HepG2 (cell line): ENCODE results near the gene ETFA. TPM values are rescaled to one million over a fixed set of nuclear protein-coding genes. Genes with fewer than 3 reads are reported as not detected.
A peak's percentile ranks its signal among the peaks of the same experiment; 100 is the strongest.

Experiments
- AGO1 ChIP-seq: fragments of 200-400 bp; formaldehyde crosslinking; IDR thresholded peaks from 2 replicates; pipeline ENCODE4 v1.6.1; 2017; ENCODE audit warnings: mild to moderate bottlenecking, low read depth, low read length, moderate library complexity; ENCODE audit not compliant: poor library complexity, severe bottlenecking
- CENPX ChIP-seq: sonication (generic); formaldehyde crosslinking; IDR thresholded peaks from 2 replicates; pipeline ENCODE4 v1.9.0; 2021; ENCODE audit warnings: mild to moderate bottlenecking, missing genetic modification reagents, moderate library complexity
- DMAP1 ChIP-seq: IDR thresholded peaks from 2 replicates; pipeline ENCODE4 v1.6.1; 2016
- DR1 ChIP-seq: sonication (generic); formaldehyde crosslinking; IDR thresholded peaks from 2 replicates; pipeline ENCODE4 v1.8.0; 2021; ENCODE audit warnings: mild to moderate bottlenecking, missing genetic modification reagents, inconsistent platforms
- ERF ChIP-seq: IDR thresholded peaks from 2 replicates; pipeline ENCODE4 v1.6.1; 2018; ENCODE audit warnings: missing biosample characterization, missing genetic modification reagents
- HCFC1 ChIP-seq: fragments of 150-350 bp; IDR thresholded peaks from 2 replicates; pipeline ENCODE4 v1.6.1; 2014; ENCODE audit warnings: low read depth, low read length
- HMGA1 ChIP-seq: sonication (generic); formaldehyde crosslinking; conservative IDR thresholded peaks from 2 replicates; pipeline ENCODE4 v1.4.0; 2020; ENCODE audit warnings: missing genetic modification reagents
- HOMEZ ChIP-seq: IDR thresholded peaks from 2 replicates; pipeline ENCODE4 v1.6.1; 2016; ENCODE audit warnings: low read depth
- KDM1A ChIP-seq: IDR thresholded peaks from 2 replicates; pipeline ENCODE4 v1.6.1; 2016; ENCODE audit warnings: missing compliant biosample characterization
- MAF1 ChIP-seq: sonication (generic); formaldehyde crosslinking; IDR thresholded peaks from 2 replicates; pipeline ENCODE4 v1.5.0; 2020; ENCODE audit warnings: missing genetic modification reagents, borderline replicate concordance
- MIER2 ChIP-seq: IDR thresholded peaks from 2 replicates; pipeline ENCODE4 v1.6.1; 2016; ENCODE audit warnings: missing biosample characterization, missing genetic modification reagents
- NFATC3 ChIP-seq: sonication (generic); formaldehyde crosslinking; IDR thresholded peaks from 2 replicates; pipeline ENCODE4 v1.5.1; 2020; ENCODE audit warnings: mild to moderate bottlenecking, missing genetic modification reagents
- PCBP1 ChIP-seq: fragments of 200-400 bp; formaldehyde crosslinking; IDR thresholded peaks from 2 replicates; pipeline ENCODE4 v1.6.1; 2017; ENCODE audit warnings: mild to moderate bottlenecking, low read depth, low read length, borderline replicate concordance
- PCBP2 ChIP-seq: fragments of 200-400 bp; formaldehyde crosslinking; optimal IDR thresholded peaks from 2 replicates; pipeline ENCODE3; 2018; ENCODE audit warnings: low read length, low read depth; ENCODE audit not compliant: poor library complexity, severe bottlenecking
- PRMT3 ChIP-seq: sonication (generic); formaldehyde crosslinking; IDR thresholded peaks from 2 replicates; pipeline ENCODE4 v1.8.1; 2022; ENCODE audit warnings: low read depth, mild to moderate bottlenecking, moderate library complexity, missing genetic modification reagents, borderline replicate concordance
- PTBP1 ChIP-seq: fragments of 200-400 bp; formaldehyde crosslinking; IDR thresholded peaks from 2 replicates; pipeline ENCODE4 v1.6.1; 2018; ENCODE audit warnings: low read length, low read depth; ENCODE audit not compliant: poor library complexity, severe bottlenecking
- RARG ChIP-seq: sonication (generic); formaldehyde crosslinking; IDR thresholded peaks from 2 replicates; pipeline ENCODE4 v1.4.0; 2020; ENCODE audit warnings: low read depth, mild to moderate bottlenecking, missing genetic modification reagents
- RXRB ChIP-seq: IDR thresholded peaks from 2 replicates; pipeline ENCODE4 v1.6.1; 2016; ENCODE audit warnings: borderline replicate concordance, missing genetic modification reagents, missing compliant biosample characterization
- SETDB1 ChIP-seq: sonication (generic); formaldehyde crosslinking; IDR thresholded peaks from 2 replicates; pipeline ENCODE4 v1.5.1; 2020; ENCODE audit warnings: missing genetic modification reagents, mild to moderate bottlenecking, borderline replicate concordance
- ZBTB1 ChIP-seq: sonication (generic); formaldehyde crosslinking; IDR thresholded peaks from 2 replicates; pipeline ENCODE4 v1.4.0; 2020; ENCODE audit warnings: missing genetic modification reagents, borderline replicate concordance
- ZFP62 ChIP-seq: sonication (generic); formaldehyde crosslinking; IDR thresholded peaks from 2 replicates; pipeline ENCODE4 v1.4.0; 2020; ENCODE audit warnings: missing genetic modification reagents
- ZNF30 ChIP-seq: sonication (generic); formaldehyde crosslinking; IDR thresholded peaks from 2 replicates; pipeline ENCODE4 v1.5.0; 2020; ENCODE audit warnings: mild to moderate bottlenecking, missing genetic modification reagents
- ZNF33B ChIP-seq: sonication (generic); formaldehyde crosslinking; IDR thresholded peaks from 2 replicates; pipeline ENCODE4 v1.5.1; 2020; ENCODE audit warnings: mild to moderate bottlenecking, missing genetic modification reagents
- ZNF350 ChIP-seq: sonication (generic); formaldehyde crosslinking; IDR thresholded peaks from 2 replicates; pipeline ENCODE4 v1.4.0; 2020; ENCODE audit warnings: mild to moderate bottlenecking, low read depth, missing genetic modification reagents, borderline replicate concordance
- ZNF549 ChIP-seq: sonication (generic); formaldehyde crosslinking; IDR thresholded peaks from 2 replicates; pipeline ENCODE4 v1.5.0; 2020; ENCODE audit warnings: missing genetic modification reagents
- ZNF556 ChIP-seq: sonication (generic); formaldehyde crosslinking; IDR thresholded peaks from 2 replicates; pipeline ENCODE4 v1.4.0; 2020; ENCODE audit warnings: mild to moderate bottlenecking, missing genetic modification reagents, borderline replicate concordance
- ZNF652 ChIP-seq: IDR thresholded peaks from 2 replicates; pipeline ENCODE4 v1.6.1; 2016; ENCODE audit warnings: low read depth, borderline replicate concordance
- ZNF788 ChIP-seq: sonication (generic); formaldehyde crosslinking; IDR thresholded peaks from 2 replicates; pipeline ENCODE4 v1.5.0; 2020; ENCODE audit warnings: mild to moderate bottlenecking, missing genetic modification reagents, borderline replicate concordance
- polyA plus RNA-seq, 8 experiments: library from polyadenylated mRNA; depleted of rRNA in 3 of 8; stranded (reverse) in 7 of 8; unstranded in 1 of 8; fragments of >200 nt; fragmentation: Illumina TruSeq in 4 of 8; extraction: Trizol in 4 of 8; gene quantifications; 2 replicates each; pipeline versions ENCODE4 v1.2.1 to v1.2.3, GENCODE V29; 2011 to 2016; ENCODE audit warnings: low read depth in 4 of 8, missing spikeins in 1 of 8, mixed read lengths in 1 of 8; ENCODE audit not compliant: insufficient read depth in 1 of 8
- total RNA-seq, 5 experiments: library from RNA; depleted of rRNA; stranded (reverse); fragments of >200 nt; fragmentation: Illumina TruSeq; extraction: Trizol; gene quantifications; 2 replicates each; pipeline ENCODE4 v1.2.3, GENCODE V29; 2016; ENCODE audit warnings: low read depth in 1 of 5
- TF ChIP-seq, protein P1 (sequence below): sonication (generic); formaldehyde crosslinking; IDR thresholded peaks from 2 replicates; pipeline ENCODE4 v1.4.0; 2020; ENCODE audit warnings: mild to moderate bottlenecking, missing genetic modification reagents
- TF ChIP-seq, protein P2 (sequence below): sonication (generic); formaldehyde crosslinking; IDR thresholded peaks from 2 replicates; pipeline ENCODE4 v1.5.1; 2020; ENCODE audit warnings: missing genetic modification reagents, mild to moderate bottlenecking, borderline replicate concordance

Gene ETFA
- total and polyA plus RNA-seq, 2 of the 13 experiments (the other 11 are each of a cell fraction or from before 2014, with no cell fraction given), result 291 to 396 TPM

- no peak for TF ChIP-seq SETDB1 (CRISPR knock-in tag)
- no peak for TF ChIP-seq HCFC1
- TF ChIP-seq DR1 (CRISPR knock-in tag), result no peak
- no peak for TF ChIP-seq ZFP62 (CRISPR knock-in tag)
- TF ChIP-seq ZNF652, result no peak
- TF ChIP-seq PTBP1, result no peak
- TF ChIP-seq KDM1A (CRISPR knock-in tag), result 0 out of 2 replicates have a peak, but pooled peaks have one; percentile 21
- no peak for TF ChIP-seq HOMEZ (CRISPR knock-in tag)
- no peak for TF ChIP-seq ZNF556 (CRISPR knock-in tag)
- TF ChIP-seq, protein P1, sequence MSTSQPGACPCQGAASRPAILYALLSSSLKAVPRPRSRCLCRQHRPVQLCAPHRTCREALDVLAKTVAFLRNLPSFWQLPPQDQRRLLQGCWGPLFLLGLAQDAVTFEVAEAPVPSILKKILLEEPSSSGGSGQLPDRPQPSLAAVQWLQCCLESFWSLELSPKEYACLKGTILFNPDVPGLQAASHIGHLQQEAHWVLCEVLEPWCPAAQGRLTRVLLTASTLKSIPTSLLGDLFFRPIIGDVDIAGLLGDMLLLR (CRISPR knock-in tag), result no peak
- TF ChIP-seq HMGA1 (CRISPR knock-in tag), result no peak
- no peak for TF ChIP-seq RARG
- no peak for TF ChIP-seq ZNF350 (CRISPR knock-in tag)
- no peak for TF ChIP-seq CENPX
- TF ChIP-seq RXRB (CRISPR knock-in tag), result peak; percentile 84
- TF ChIP-seq PCBP2, result no peak
- TF ChIP-seq ERF (CRISPR knock-in tag), result no peak
- no peak for TF ChIP-seq MIER2 (CRISPR knock-in tag)
- TF ChIP-seq MAF1, result no peak
- TF ChIP-seq ZNF33B (CRISPR knock-in tag), result no peak
- no peak for TF ChIP-seq ZNF788 (CRISPR knock-in tag)
- no peak for TF ChIP-seq PCBP1
- no peak for TF ChIP-seq DMAP1 (CRISPR knock-in tag)
- TF ChIP-seq NFATC3, result no peak
- TF ChIP-seq, protein P2, sequence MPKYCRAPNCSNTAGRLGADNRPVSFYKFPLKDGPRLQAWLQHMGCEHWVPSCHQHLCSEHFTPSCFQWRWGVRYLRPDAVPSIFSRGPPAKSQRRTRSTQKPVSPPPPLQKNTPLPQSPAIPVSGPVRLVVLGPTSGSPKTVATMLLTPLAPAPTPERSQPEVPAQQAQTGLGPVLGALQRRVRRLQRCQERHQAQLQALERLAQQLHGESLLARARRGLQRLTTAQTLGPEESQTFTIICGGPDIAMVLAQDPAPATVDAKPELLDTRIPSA (CRISPR knock-in tag), result no peak
- no peak for TF ChIP-seq ZBTB1 (CRISPR knock-in tag)
- TF ChIP-seq AGO1, result no peak
- no peak for TF ChIP-seq ZNF549 (CRISPR knock-in tag)
- TF ChIP-seq ZNF30 (CRISPR knock-in tag), result no peak
- TF ChIP-seq PRMT3 (CRISPR knock-in tag), result no peak
Observed at GRCh38 chr15:76312540-76313174, 1.4 kb upstream of the ETFA start (continued).
